ENCODE results near the gene CKS1B.
"Not testable (repeated sequence)": the region's sequence is repeated elsewhere in the genome, so short reads cannot be mapped to it uniquely, and the experiment has no call there.

Gene CKS1B

DNA sequence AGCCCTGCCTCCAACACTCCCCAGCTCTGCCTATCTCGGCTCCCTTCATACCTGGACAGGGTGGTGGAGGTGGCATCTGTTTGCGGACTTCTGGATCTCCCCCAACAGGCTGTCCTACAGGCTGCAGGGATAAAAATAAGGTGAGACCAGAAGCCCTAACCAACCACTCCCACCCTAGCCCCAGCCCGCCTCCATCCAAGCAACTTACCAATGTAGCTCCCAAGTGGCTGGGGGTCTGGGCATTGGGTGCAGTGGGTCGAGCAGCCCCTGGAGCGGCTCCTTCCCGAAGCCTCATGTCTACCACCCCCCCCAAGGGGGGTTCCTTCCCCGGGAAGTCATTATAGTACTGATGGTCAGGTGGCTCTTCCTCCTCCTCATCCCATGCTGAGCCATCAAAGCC, 8.4 kb upstream of the CKS1B start:
- DNase-seq, result no peak

DNA sequence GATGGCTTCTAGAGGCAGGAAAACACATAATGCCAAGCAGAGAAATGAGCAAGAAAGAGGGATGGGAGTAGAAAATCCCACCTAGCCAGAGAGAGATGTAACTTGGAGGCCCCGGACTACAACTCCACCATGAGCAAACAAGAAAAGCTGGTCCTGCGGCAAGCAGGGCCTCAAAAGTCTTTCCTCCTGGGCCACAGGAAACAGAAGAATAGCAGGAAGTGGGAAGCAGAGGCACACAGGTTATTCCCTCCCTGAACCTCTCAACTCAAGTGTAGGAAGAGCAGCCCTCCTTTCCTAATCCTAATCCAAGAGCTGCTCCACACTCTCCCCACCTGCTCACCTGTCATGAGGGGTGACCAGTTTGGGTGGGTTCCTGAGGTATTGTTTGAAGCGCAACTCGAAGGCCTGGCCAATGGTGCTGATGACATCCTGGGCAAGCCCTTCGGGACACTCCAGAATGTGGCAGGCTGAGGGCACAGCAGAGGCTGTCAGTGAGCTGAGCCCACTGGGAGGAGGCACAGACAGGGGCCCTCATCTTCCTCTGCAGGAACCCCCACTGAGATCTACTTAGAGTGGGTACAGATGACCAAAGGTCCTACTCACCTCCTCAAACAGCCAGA, 7.0 kb upstream of the CKS1B start:
- DNase-seq, result no peak

DNA sequence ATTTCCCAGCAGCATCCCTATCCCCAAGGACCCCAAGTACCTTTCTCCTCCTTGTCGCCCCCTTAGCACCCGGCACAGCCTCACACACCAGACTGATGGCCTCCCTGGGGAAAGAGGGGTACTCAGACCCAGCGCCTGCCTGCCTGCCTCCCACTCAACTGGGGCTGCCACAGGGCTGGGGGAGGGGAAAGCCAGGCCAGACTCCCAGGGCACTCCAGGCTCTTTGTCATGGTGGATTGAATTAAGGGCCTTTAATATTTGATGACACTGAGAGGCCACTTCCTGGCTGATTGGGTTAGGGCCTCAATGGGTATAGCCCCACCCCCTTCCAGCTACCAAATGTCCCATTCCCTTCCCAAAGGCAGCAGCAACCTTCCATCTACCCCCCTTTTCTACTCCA, 5.8 kb upstream of the CKS1B start:
- no peak for DNase-seq

DNA sequence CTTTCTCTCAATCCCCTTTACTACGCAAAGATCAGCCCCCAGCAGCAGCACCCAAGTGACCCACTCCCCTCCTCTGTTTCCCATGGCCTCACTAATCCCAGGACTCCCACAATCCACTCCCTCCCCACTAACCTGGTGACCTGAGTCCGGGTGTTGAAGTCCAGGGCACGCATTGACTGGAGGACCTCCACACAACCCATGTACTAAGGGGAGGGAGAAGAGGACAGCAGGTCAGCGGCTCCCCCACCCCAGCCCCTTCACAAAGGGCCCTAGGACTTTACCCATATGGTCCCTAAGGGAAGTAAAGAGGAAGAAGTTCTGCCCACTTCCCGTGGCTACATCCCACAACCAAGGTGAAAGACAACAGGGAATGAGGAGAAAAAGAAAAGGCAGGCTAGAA, 5.2 kb upstream of the CKS1B start:
- DNase-seq, result no peak

DNA sequence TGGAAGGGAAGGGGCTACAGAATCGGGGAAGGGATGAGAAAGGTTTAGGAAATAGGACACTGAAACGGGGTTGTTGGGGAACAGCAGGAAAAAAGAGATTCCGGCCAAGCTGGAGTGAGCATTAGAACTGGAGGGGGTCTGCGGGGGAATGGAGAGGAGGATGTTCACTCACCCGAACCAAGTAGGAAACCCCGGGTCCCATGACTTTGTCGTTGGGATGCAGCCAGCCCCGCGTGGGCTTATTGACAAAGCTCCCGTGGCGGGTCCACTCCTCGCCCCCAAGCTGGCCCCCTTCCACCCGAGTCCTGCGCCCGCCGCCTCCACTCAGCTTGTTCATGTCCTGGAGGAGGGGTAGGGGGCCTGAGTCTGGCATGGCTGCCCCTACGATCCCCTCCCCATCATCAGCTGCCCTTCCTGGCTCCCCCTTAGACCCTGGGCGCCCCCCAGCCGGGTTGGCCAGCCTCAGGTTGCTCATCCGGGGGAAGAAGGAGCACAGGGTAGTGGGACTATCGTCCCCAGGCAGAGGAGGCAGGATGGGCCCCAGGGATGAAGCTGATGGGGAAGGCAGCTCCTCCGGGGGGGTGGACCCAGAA, 4.5 kb upstream of the CKS1B start:
- DNase-seq, result no peak

DNA sequence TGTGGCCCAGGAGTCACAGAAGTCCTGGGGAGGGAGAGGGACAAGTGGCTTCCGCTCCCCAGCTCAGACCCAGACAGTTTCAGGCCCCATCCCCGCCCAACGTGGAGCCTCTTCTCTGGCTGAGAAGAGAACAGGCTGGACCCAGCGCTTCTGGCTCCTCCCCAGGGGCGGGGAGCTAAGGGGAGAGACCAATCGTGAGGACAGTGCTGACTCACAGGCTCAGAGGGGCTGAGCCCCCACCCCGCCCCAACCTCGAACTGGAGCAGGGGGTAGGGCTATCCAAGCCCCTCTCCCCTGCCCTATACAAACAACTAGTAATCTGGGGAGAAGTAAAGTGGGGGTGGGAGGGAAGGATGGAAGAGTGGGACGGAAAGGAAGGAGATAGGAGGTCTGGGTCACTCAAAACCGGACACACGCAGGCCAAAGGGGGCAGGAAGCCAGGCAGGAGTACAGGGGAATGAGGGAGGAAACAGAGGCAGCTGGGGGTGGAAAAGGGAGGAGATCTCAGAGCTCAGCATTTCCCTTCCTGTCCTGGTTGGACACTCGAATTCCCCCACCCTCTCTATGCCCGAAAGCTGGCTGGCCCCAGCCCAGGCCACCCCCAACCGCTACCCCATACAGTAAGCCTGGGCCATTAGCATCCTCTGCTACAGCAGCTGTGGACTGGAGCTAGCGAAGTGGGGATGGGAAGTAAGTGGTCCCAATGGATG, 3.7 kb upstream of the CKS1B start, which contains the start of gene SHC1:
Gene SHC1 (minus strand): TSS at position 117 of the 710 bp plus-strand sequence. CDS start 221 bp downstream, outside the sequence.
- DNase-seq, result no peak

DNA sequence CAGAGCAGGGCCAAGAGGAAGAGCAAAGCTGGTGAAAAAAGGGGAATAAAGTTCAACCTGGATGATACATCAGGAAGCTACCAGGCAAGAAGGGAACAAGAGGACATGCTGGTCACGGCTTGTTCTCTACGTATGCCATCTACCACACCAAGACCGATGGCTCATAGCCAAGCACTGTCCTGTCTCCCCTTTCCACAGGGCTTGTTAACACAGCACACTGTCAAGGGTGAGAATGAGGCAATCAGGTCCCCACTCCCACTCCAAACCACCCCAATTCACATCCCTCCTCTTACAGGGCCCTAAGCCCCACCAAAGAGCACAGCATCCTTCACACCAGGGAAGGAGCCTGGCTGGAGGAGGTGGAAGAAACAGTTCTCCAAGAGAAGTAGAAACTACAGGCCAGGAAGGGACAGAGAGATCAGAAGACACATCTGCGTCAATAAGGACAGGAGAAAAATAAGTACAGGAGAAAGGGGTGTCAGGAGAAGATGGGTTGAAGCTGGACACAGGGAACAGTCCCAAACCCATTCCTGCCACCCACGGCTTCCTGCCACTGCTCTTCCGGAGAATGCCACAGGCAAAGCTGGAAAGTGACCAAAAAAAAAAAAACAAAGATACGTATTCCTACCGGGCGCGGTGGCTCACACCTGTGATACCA, 3.0 kb upstream of the CKS1B start:
- DNase-seq, result no peak

DNA sequence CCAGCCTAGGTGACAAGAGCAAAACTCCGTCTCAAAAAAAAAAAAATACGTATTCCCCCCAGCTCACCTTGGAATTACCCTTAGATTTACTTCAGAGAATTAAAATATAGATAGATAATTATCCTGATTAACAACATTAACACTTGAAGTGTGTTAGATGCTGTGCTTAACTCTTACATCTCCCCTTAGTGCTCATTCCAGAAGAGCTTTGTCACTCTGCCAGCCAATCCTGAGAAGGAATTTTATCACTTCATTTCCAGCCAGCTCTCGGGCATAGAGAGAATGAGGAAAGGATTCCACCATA, 2.3 kb upstream of the CKS1B start:
- DNase-seq, result no peak

DNA sequence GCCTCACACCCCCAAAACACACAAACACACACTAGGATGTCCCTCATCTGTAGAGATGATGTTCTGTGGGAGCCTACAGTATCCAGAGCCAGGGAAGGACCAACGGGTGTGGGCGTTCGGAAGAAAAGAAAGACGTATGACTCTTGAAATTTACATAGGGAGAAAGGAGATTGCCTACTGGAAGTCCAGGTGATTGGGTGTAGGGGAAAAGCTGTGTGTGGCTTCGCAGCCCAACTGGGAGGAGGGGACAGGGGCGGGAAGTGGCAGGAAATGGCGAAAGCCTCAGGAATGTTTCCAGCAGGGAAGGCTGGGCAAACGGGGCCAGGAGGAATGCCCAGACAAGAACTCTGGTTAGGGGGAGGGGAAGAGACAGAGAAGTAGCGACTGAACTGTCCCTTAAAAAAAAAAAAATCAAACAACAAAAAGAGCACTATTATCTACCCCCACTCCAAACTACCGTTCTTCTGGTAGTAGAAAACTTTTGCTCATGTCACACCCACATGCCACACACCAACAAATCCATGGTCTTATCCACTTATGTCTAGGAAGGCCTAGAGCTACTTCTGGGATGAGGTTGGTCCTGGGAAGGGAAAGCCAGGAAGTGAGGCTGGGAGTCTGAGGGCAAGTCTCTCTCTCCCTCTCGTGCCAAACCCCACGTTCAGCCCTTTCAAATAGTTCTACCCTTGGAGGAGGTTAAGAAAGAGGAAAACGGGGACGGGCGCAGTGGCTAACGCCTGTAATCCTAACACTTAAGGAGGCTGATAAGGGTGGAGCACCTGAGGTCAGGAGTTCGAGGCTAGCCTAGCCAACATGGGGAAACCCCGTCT, 1.8 kb upstream of the CKS1B start:
- no peak for DNase-seq

DNA sequence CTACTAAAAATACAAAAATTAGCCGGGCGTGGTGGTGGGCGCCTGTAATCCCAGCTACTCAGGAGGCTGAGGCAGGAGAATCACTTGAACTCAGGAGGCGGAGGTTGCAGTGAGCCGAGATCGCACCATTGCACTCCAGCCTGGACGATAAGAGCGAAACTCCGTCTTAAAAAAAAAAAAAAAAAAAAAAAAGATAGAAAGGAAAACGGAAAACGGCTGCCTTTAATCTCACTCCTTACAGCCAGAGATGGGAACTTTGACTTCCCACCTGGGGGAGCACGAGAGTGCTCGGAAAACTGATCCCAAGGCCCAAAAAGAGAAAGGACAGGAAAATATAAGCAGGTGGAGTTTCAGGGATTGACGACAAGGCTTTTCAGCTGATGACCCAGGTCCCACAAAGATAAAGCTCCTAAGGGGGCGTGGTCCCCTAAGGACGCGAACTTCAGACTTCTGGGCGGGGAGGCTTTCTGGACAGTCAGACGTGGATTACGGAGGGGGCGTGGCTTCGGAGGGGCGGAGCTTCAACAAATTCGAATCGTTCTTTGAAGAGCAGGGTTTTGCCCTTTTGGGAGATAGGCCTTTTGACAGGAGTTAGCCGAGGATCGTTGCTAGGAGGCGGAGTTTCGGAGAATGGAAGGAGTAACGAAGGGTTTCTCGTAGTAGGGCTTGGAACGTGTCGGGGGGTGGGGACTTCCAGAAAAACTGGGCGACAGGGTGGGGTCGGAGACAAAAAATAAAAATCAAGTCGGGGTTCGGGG, 958 bp upstream of the CKS1B start:
- DNase-seq, result peak; percentile 40

DNA sequence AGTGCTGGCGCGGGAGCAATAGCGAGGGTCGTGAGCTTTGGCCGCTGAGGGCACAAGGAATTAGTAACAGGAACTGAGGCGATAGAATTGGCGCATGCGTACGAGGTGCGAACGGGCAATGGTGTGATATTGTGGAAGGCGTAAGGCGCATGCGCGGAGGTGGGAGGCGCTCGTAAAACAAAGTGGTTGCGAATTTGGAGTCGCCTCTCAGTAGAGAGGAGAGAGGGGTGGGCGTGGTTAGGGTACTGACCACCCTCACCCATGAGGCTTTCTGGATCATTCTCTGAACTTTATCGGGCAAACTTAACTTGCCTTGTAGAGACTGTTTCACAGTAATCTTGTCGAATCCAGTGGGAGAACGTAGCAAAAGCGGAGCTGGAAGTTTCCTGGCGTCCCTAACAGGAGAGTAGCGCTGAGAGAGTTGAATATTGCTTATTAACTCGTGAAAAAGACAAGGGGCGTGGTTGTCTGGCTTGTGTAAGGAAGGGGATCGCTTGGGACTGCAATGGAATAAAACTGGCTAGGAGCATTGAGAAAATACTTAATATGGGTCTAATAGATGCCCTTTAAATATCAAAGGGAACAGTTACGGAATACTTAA, 427 bp downstream of the CKS1B start:
- peak; percentile 66 for DNase-seq

DNA sequence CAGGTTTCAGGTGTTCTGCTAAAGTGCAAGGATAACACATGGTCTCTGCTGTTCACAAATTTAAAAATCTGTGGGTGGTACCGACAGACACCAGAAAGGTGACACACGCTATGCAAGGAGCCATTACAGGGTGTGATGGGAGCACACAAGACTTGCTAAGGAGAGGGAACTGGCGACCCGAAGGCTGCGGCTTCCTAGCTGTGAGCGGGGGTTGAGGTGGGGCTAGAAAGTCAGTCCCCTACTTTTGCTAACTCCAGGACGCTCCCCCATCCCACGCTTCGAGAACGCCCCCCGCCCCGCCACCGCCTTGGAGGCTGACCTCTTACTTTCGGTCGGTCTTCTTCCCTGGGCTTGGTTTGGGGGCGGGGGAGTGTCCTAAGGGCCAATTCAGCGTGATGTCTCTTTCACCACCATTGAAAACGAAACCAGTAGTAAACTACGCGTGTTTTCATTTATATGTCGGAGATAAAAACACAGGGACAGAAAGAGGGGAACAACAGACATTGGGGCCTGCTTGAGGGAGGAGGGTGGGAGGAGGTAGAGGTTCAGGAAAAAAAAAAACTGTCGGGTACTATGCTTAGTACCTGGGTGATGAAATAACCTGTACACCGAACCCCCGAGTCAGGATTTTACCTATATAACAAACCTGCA, 1.1 kb downstream of the CKS1B start:
- no peak for DNase-seq

DNA sequence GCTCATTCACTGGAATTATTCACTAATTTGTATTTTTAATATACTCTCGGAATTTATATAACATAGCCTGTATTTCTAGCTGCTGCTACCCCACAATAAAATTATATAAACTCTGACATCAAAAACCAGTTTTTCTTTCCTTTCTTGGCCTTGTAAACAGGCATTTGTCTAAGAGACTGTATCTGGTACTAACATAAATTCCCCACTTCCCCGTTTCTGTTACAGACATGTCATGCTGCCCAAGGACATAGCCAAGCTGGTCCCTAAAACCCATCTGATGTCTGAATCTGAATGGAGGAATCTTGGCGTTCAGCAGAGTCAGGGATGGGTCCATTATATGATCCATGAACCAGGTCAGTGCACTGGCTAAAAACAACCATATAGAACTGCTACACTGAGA, 3.3 kb downstream of the CKS1B start:
- not testable (repeated sequence) for DNase-seq

DNA sequence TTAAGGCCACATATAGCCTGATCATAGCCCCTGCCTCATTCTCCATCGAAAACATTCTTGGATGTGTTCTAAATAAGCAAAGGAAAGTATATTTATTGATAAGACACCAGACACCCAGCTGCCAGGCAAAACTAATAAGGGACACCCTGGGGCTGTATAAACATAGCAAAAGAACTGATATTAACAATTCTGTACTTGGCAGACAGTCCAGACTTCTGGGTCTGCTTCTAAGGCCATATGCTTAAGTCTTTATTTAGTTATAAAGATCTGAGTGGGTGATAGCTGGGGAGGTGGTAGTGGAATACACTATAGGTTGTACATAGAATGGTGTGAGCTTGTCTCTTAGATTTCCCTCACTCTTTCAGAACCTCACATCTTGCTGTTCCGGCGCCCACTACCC, 3.9 kb downstream of the CKS1B start:
- DNase-seq, result no peak

DNA sequence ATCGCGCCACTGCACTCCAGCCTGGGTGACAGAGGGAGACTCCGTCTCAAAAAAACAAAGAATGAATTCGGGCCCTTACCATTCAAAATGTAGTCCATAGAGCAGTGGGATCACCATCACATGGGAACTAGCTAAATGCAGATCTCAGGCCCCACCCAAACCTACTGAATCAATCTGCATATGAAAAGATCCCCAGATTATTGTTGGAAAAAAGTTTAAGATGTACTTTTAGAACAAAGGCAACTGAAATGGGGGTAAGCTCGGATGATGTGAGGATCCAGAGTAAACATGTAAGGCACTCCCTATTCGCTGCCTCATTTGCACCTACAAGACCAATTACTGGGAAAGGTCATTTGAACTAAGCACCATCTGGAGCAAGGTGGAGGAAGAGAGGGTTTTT, 7.9 kb downstream of the CKS1B start:
- no peak for DNase-seq

DNA sequence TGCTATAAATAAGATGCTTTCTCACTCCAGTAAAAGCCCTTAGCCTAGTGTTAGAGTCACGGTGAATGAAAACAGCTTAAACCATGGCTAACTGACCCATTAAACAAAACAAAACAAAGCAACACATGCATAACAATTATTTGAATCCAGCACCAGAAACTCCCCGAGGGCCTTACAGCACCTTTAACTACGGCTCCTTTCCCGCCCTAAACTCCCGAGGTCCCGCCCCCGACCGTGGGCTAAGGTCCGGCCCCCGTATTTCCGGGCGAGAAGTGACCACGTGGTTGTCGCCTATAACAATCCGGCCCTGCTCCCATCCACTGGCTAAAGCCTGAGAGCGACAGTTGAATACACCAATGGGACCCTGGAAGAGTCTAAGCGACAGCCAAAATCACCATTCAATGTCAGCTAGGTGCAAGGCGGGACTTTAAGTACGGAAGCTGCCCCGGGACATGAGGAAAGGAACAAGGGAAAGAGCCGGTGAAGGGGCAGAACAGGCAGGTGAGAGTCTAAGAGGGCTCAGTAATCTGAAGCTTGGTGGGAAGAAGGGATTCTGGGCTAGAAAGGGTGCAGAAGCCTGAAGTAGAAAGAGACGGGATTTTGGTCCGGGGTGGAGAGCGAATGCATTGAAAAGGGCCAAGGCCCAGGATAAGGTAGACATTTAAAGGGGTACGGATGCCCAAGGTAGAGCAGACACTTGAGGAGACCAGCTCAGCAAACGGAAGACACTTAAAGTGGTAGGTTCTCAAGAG, 8.6 kb downstream of the CKS1B start, which contains the start of gene FLAD1:
Gene FLAD1 (plus strand): TSS at position 448 of the 752 bp plus-strand sequence. CDS start 351 bp downstream, outside the sequence.
- peak; percentile 73 for DNase-seq

DNA sequence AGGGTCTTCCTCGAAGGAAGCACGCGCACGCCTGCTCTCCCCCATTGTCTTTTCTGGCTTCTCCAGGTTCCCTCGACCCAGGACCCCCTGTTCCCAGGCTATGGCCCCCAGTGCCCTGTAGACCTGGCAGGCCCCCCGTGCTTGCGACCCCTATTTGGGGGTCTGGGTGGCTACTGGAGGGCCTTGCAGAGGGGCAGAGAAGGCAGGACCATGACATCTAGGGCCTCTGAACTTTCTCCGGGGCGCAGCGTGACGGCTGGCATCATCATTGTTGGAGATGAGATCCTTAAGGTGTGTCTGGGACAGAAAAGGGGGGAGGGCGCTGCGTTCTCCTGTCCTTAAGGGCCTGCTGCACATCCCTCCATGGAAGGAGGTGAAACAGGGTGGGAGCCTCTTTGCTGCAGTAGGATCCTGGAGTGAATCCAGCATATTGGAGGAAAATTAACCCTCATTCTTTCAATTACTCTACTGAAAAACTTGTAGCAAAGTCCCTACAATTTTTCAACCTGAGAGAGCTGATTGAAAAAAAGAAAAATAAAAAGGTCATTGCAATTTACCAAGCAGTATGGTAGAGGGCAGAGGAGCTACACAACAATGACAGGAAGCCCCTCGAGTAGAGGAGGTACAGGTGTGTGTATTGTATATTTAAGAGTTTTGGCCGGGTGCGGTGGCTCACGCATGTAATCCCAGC, 9.4 kb downstream of the CKS1B start:
- DNase-seq, result no peak

DNA sequence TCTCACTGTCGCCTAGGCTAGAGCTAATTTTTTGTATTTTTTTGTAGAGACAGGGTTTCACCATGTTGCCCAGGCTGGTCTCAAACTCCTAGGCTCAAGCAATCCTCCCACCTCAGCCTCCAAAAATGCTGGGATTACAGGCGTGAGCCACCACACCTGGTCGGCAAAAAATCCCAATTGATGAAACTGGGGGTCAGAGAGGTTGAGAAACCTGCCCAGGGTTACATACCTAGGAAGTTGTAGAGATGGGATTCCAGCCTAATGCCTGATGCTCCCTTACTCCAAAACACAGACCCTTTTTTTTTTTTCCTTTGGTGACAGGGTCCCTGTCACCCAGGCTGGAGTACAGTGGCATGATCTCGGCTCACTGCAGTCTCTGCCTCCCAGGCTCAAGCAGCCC, 12.3 kb downstream of the CKS1B start:
- DNase-seq, result not testable (repeated sequence)

DNA sequence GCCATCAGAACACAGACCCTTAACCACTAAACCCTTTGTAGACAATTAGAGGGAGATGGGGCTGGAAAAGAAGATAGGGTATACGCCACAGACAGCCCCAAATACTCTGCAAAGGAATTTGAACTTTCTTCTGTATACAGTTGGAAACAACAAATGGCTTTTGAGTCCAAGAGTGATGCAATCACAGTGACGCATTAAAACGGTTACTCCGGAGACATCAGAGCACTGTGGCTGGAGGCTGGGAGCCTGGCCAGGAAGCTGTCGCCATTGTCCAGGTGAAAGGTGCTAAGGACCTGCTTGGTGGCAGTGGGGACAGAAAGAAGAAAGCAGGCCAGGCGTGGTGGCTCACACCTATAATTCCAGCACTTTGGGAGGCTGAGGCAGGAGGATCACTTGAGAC, 12.8 kb downstream of the CKS1B start:
- no peak for DNase-seq

Measured in activated gamma-delta T cell (primary cell).